Endothelial cell of umbilical vein (primary cell): ENCODE measurements around the gene LDLRAD4. TPM values are rescaled to one million over a fixed set of nuclear protein-coding genes. Genes with fewer than 3 reads are reported as not detected.

Experiments
- BruUV-seq: library from RNA; stranded (reverse); fragments of 400-500 nt; replicated peaks from 2 replicates; lab custom pipeline; 2021; lab: Mats Ljungman, UMichigan
- CTCF ChIA-PET: fragments of 300-600, 350-600 bp; sonication (Branson Sonifier 250); formaldehyde crosslinking; loops from one replicate; lab custom pipeline; 2021; ENCODE audit warnings: antibody characterized with exemption, inconsistent platforms; lab: Charles Lee
- POLR2A ChIA-PET: fragments of 300-600, 350-600 bp; sonication (Branson Sonifier 250); formaldehyde crosslinking; loops from one replicate; lab custom pipeline; 2021; ENCODE audit warnings: antibody characterized with exemption, inconsistent platforms; lab: Charles Lee
- DNase-seq: peaks from one replicate; pipeline ENCODE4 v3.0.0-alpha.2; 2011; ENCODE audit warnings: low read depth, low spot score
- FAIRE-seq: peaks from 2 replicates; lab custom pipeline; 2011; peaks lifted over from hg19 to GRCh38; lab: Jason Lieb, UNC
- H2AFZ ChIP-seq: 2 replicates; pipeline ENCODE4 v1.6.0; 2012; ENCODE audit warnings: low read depth, low read length, control low read depth, inconsistent platforms
- H3K27ac ChIP-seq: 2 replicates; pipeline ENCODE4 v1.5.1; 2011; ENCODE audit warnings: low read depth, mild to moderate bottlenecking, control low read depth, low read length, moderate library complexity; ENCODE audit not compliant: insufficient read depth
- H3K27me3 ChIP-seq, 2 experiments: 2 replicates each; pipeline versions ENCODE4 v1.6.0 to v1.6.1; 2011; ENCODE audit warnings: low read length in 2 of 2, mixed read lengths in 1 of 2; ENCODE audit not compliant: control insufficient read depth in 2 of 2, insufficient read depth in 2 of 2
- H3K36me3 ChIP-seq, 2 experiments: 2 replicates in 1 of 2; 3 replicates in 1 of 2; pipeline ENCODE4 v1.5.1; 2011; ENCODE audit warnings: low read length in 2 of 2, mild to moderate bottlenecking in 1 of 2, moderate library complexity in 1 of 2; ENCODE audit not compliant: control insufficient read depth in 2 of 2, insufficient read depth in 2 of 2; ENCODE audit errors: extremely low read depth in 1 of 2
- H3K4me1 ChIP-seq: 3 replicates; pipeline ENCODE4 v1.5.1; 2011; ENCODE audit warnings: mild to moderate bottlenecking, low read length; ENCODE audit not compliant: control insufficient read depth, insufficient read depth; ENCODE audit errors: extremely low read depth
- H3K4me2 ChIP-seq: 2 replicates; pipeline ENCODE4 v1.6.1; 2011; ENCODE audit warnings: low read length, control low read depth, mixed read lengths; ENCODE audit not compliant: insufficient read depth
- H3K4me3 ChIP-seq, 3 experiments: fragments of 200-600 bp in 1 of 3; sonication (generic), shearing (Covaris generic) in 1 of 3; replicated peaks in 1 of 3; 2 replicates each; pipeline ENCODE4 v1.5.1; 2011 to 2016; ENCODE audit warnings: control low read depth in 3 of 3, low read length in 3 of 3, mild to moderate bottlenecking in 2 of 3, inconsistent platforms in 1 of 3, low read depth in 1 of 3, moderate library complexity in 1 of 3; ENCODE audit not compliant: insufficient read depth in 1 of 3
- H3K79me2 ChIP-seq: 2 replicates; pipeline ENCODE4 v1.6.0; 2012; ENCODE audit warnings: low read length, inconsistent platforms; ENCODE audit not compliant: control insufficient read depth, insufficient read depth
- H3K9ac ChIP-seq: replicated peaks from 2 replicates; pipeline ENCODE3; 2011; ENCODE audit warnings: low read length, control low read depth; ENCODE audit not compliant: insufficient read depth; ENCODE audit errors: extremely low read depth
- H3K9me1 ChIP-seq: replicated peaks from 3 replicates; pipeline ENCODE4 v1.6.0; 2011; ENCODE audit warnings: mild to moderate bottlenecking, low read length; ENCODE audit not compliant: control insufficient read depth, insufficient read depth; ENCODE audit errors: extremely low read depth
- H3K9me3 ChIP-seq: replicated peaks from 2 replicates; pipeline ENCODE4 v1.5.1; 2012; ENCODE audit warnings: low read length, inconsistent platforms; ENCODE audit not compliant: control insufficient read depth, insufficient read depth
- H4K20me1 ChIP-seq: replicated peaks from 2 replicates; pipeline ENCODE3; 2011; ENCODE audit warnings: mild to moderate bottlenecking, low read length; ENCODE audit not compliant: control insufficient read depth, insufficient read depth; ENCODE audit errors: extremely low read depth
- EZH2 ChIP-seq: IDR thresholded peaks from 2 replicates; pipeline ENCODE4 v1.6.1; 2012; ENCODE audit warnings: borderline replicate concordance, low read depth, mild to moderate bottlenecking, moderate library complexity, low read length, inconsistent platforms; ENCODE audit not compliant: severe bottlenecking
- FOS ChIP-seq: IDR thresholded peaks from 2 replicates; pipeline ENCODE4 v1.6.1; 2011; ENCODE audit warnings: mild to moderate bottlenecking, low read length, moderate library complexity, borderline replicate concordance; ENCODE audit not compliant: insufficient read depth
- GATA2 ChIP-seq: IDR thresholded peaks from 2 replicates; pipeline ENCODE4 v1.7.0; 2011; ENCODE audit warnings: low read depth, mild to moderate bottlenecking, moderate library complexity, mixed read lengths, low read length; ENCODE audit not compliant: insufficient read length, insufficient read depth
- JUN ChIP-seq: IDR thresholded peaks from 2 replicates; pipeline ENCODE4 v1.6.1; 2011; ENCODE audit warnings: borderline replicate concordance, low read depth; ENCODE audit not compliant: insufficient read length, insufficient read depth
- MYC ChIP-seq: IDR thresholded peaks from one replicate; pipeline ENCODE4 v1.6.1; 2011; ENCODE audit warnings: mild to moderate bottlenecking, low read depth, low read length
- POLR2A ChIP-seq: IDR thresholded peaks from 2 replicates; pipeline ENCODE4 v1.6.1; 2012; ENCODE audit warnings: low read depth, mild to moderate bottlenecking, control low read depth, low read length
- POLR2AphosphoS5 ChIP-seq: IDR thresholded peaks from 2 replicates; pipeline ENCODE4 v1.6.1; 2012; ENCODE audit warnings: low read depth, mild to moderate bottlenecking, control low read depth, low read length, moderate library complexity; ENCODE audit not compliant: insufficient read depth
- dilution Hi-C: fragments of 300-500 bp; cut with MboI; formaldehyde crosslinking; loops from one replicate; pipeline ENCODE4 v1.15.0; 2019; ENCODE audit warnings: low sequenced_read_pairs; ENCODE audit not compliant: extremely low pct_ligation_motif_present
- intact Hi-C: fragments of 100-400 bp; cut with micrococcal nuclease; formaldehyde crosslinking; loops from one replicate; pipeline ENCODE4 v1.10.0; 2022
- polyA plus RNA-seq, 4 experiments: library from polyadenylated mRNA; depleted of rRNA in 3 of 4; stranded (reverse) in 3 of 4; unstranded in 1 of 4; fragments of >200 nt; gene quantifications; 2 replicates each; pipeline versions ENCODE4 v1.2.1 to v1.2.3, GENCODE V29; 2011 to 2012; ENCODE audit warnings: missing spikeins in 1 of 4
- total RNA-seq: library from RNA; stranded (reverse); gene quantifications from 2 replicates; pipeline ENCODE4 v1.2.3, GENCODE V29; 2021
- TF ChIP-seq, protein P1 (sequence below), 2 donors: IDR thresholded peaks; 1 replicate in 1 of 2; 2 replicates in 1 of 2; pipeline ENCODE4 v1.5.1; 2011; ENCODE audit warnings: low read length in 2 of 2, mild to moderate bottlenecking in 2 of 2, moderate library complexity in 2 of 2, control low read depth in 1 of 2, inconsistent platforms in 1 of 2, low read depth in 1 of 2; ENCODE audit not compliant: insufficient read depth in 1 of 2; ENCODE audit errors: extremely low read depth in 1 of 2
- TF ChIP-seq, protein P2 (sequence below): IDR thresholded peaks from 2 replicates; pipeline ENCODE4 v1.6.1; 2011; ENCODE audit not compliant: insufficient read depth, insufficient read length

LDLRAD4 gene
- total and polyA plus RNA-seq, 2 donors (not counting 3 experiments of a cell fraction or from before 2014, with no cell fraction given), result 5.2 to 6.5 TPM

DNA sequence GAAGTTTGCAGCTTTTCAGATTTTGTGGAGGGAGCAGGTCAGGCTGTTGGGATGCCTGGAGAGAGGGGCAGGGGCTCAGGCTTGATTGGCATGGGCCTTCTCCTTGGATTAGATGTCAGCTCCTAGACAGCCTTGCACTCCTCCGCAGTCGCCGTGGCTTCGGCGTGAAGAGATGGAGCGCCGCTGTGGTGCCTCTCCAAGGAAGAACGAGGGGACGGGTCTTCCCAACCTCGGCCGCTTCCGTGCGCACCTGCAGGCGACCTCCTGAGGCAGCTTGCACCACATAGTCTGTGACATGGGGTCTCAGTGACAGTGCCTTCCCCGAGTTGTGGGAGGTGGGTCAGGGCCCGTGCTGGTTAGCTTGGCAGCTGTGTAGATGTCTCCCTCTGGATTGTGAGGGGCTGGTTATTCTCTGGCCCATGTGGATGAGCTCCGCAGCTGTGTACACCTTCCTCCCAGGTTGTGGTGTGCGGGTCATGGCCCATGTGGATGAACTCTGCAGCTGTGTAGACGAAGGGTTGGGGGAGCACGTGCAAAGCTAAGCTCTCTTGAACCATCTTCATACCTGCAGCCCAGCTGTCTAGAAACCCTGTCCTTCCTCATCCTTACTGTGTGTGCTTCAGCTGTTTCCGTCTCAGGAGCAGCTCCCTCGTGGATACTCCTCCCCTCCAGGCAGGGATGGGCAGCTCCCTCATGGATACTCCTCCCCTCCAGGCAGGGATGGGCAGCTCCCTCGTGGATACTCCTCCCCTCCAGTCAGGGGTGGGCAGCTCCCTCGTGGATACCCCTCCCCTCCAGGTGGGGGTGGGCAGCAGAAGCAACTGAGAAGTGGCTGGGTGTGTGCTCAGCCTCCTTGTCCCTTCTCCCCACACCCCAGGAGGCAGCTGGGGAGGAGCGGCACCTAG lies 170.3 kb downstream of the LDLRAD4 start:
- ChIA-PET POLR2A (no interaction called here), CTCF (interaction anchor here (0.6 to 1.7 kb wide), 6 partner anchors 9 to 142 kb away, joined by 3 to 6 read pairs (median 4); no protein-coding TSS in a partner anchor)
- no peaks in the 10 kb centered on the region for H3K9me3 ChIP-seq
- H3K4me2 ChIP-seq, result no peak overlapping the region
- no peak overlapping the region for H3K27ac ChIP-seq
- H3K4me3 ChIP-seq, result no peak overlapping the region
- no peaks in the 10 kb centered on the region for H3K36me3 ChIP-seq
- no peaks in the 10 kb centered on the region for H4K20me1 ChIP-seq
- no peak for TF ChIP-seq EZH2
- no peak for TF ChIP-seq GATA2
- TF ChIP-seq, protein P1, sequence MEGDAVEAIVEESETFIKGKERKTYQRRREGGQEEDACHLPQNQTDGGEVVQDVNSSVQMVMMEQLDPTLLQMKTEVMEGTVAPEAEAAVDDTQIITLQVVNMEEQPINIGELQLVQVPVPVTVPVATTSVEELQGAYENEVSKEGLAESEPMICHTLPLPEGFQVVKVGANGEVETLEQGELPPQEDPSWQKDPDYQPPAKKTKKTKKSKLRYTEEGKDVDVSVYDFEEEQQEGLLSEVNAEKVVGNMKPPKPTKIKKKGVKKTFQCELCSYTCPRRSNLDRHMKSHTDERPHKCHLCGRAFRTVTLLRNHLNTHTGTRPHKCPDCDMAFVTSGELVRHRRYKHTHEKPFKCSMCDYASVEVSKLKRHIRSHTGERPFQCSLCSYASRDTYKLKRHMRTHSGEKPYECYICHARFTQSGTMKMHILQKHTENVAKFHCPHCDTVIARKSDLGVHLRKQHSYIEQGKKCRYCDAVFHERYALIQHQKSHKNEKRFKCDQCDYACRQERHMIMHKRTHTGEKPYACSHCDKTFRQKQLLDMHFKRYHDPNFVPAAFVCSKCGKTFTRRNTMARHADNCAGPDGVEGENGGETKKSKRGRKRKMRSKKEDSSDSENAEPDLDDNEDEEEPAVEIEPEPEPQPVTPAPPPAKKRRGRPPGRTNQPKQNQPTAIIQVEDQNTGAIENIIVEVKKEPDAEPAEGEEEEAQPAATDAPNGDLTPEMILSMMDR (IDR thresholded peaks at IDR 0.05; ENCODE audit: extremely low read depth in 1 of 2, insufficient read depth in 1 of 2, low read depth in 1 of 2, low read length in 2 of 2), result no peak
- no peak for TF ChIP-seq POLR2A
- no peak for TF ChIP-seq FOS
- TF ChIP-seq, protein P2, sequence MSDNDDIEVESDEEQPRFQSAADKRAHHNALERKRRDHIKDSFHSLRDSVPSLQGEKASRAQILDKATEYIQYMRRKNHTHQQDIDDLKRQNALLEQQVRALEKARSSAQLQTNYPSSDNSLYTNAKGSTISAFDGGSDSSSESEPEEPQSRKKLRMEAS, result no peak
- TF ChIP-seq MYC, result no peak
- TF ChIP-seq POLR2AphosphoS5, result no peak
- no peak for TF ChIP-seq JUN
- BruUV-seq, result no TSS peak
- H3K4me1 ChIP-seq, result no peaks in the 10 kb centered on the region
- intact Hi-C loops (no loop called here), dilution Hi-C loops (no loop called here)
- no peak overlapping the region for H2AFZ ChIP-seq
- H3K9me1 ChIP-seq, result no peaks in the 10 kb centered on the region
- no peak overlapping the region for H3K9ac ChIP-seq
- no peaks in the 10 kb centered on the region for H3K79me2 ChIP-seq
- H3K27me3 ChIP-seq, result peaks cover 2 to 3% of the 10 kb centered on the region in 2 experiments
- DNase-seq (no peak), FAIRE-seq (no peak)
